ES-I3 (cell line): ENCODE data around the gene MAPK4.
"Not testable (repeated sequence)": the region's sequence is repeated elsewhere in the genome, so short reads cannot be mapped to it uniquely, and the experiment has no call there.

Experiments used
- H3K36me3 ChIP-seq: 2 replicates; pipeline ENCODE4 v1.6.1; 2013; ENCODE audit warnings: mild to moderate bottlenecking, low read length, control low read depth, moderate library complexity; ENCODE audit not compliant: insufficient read depth
- H3K4me1 ChIP-seq: 2 replicates; pipeline ENCODE4 v1.6.1; 2013; ENCODE audit warnings: mild to moderate bottlenecking, control low read depth, low read length; ENCODE audit not compliant: insufficient read depth
- H3K9ac ChIP-seq: 2 replicates; pipeline ENCODE4 v1.6.1; 2013; ENCODE audit warnings: low read depth, mild to moderate bottlenecking, low read length, moderate library complexity
- H3K9me3 ChIP-seq: 2 replicates; pipeline ENCODE4 v1.6.1; 2013; ENCODE audit warnings: mild to moderate bottlenecking, low read length, moderate library complexity; ENCODE audit not compliant: control insufficient read depth, insufficient read depth

Gene MAPK4

GRCh38 chr18:50749945-50750344 lies 190.1 kb downstream of the MAPK4 start:
- Histone ChIP-seq H3K4me1 (peaks cover 24% of the 10 kb centered on the region; the same call in 1 of the 2 replicates), H3K36me3 (no peaks in the 10 kb centered on the region), H3K9me3 (no peaks in the 10 kb centered on the region), H3K9ac (no peak overlapping the region)

DNA sequence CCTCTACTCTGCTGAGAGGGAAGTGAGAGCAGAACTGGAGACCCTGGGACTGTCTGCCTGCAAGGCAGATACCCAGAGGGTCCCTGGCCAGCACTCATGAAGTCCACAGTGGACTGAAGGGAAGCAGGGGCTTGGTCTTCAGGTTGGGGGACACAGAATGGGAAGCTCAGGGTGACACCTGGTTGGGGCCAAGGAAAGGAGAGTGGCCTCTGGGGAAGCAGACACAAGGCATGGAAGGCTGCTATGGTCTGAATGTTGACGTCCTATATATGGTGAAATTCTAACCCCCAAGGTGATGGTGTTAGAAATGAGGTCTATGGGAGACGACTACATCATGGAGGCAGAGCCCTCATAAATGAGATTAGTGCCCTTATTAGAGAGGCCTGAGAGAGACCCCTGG lies 190.7 kb downstream of the MAPK4 start:
- Histone ChIP-seq H3K9ac (no peak overlapping the region), H3K9me3 (no peaks in the 10 kb centered on the region), H3K4me1 (peaks cover 24% of the 10 kb centered on the region; the same call in 1 of the 2 replicates), H3K36me3 (no peaks in the 10 kb centered on the region)

- Histone ChIP-seq H3K9me3 (no peaks in the 10 kb centered on the region), H3K36me3 (no peaks in the 10 kb centered on the region), H3K9ac (no peak overlapping the region), H3K4me1 (peaks cover 24% of the 10 kb centered on the region; the same call in 1 of the 2 replicates)
These were observed 191.6 kb downstream of the MAPK4 start for GRCh38 chr18:50751490-50751889.

- H3K9ac ChIP-seq, result no peak overlapping the region
- no peaks in the 10 kb centered on the region for H3K9me3 ChIP-seq
- H3K4me1 ChIP-seq, result peaks cover 24% of the 10 kb centered on the region; the same call in 1 of the 2 replicates
- H3K36me3 ChIP-seq, result no peaks in the 10 kb centered on the region
These were observed 192.1 kb downstream of the MAPK4 start for GRCh38 chr18:50751947-50752346.

- peaks cover 17% of the 10 kb centered on the region; the same call in 1 of the 2 replicates for H3K4me1 ChIP-seq
- H3K9ac ChIP-seq, result no peak overlapping the region
- no peaks in the 10 kb centered on the region for H3K36me3 ChIP-seq
- H3K9me3 ChIP-seq, result no peaks in the 10 kb centered on the region
These were observed 193.4 kb downstream of the MAPK4 start for GRCh38 chr18:50753311-50753710.

DNA sequence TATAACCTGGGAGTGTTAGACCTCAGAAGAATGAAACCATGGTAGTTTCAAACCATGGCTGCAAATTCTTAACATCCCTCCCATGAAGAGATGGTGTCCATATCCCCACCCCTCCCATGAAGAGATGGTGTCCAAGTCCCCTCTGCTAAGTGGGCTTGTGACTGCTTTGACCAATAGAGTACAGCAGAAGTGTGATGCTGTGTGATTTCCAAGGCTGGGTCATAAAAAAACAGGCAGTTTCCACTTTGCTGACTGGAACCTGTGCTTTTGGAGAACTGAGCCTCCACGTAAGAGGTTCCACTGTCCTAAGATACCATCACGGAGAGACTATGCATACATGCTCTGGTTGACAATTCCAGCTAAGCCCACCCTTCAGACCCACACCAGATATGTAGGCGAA lies 194.4 kb downstream of the MAPK4 start:
- Histone ChIP-seq H3K9ac (no peak overlapping the region), H3K36me3 (no peaks in the 10 kb centered on the region), H3K4me1 (peaks cover 7% of the 10 kb centered on the region; the same call in 1 of the 2 replicates), H3K9me3 (no peaks in the 10 kb centered on the region)

- H3K9me3 ChIP-seq, result no peaks in the 10 kb centered on the region
- no peaks in the 10 kb centered on the region for H3K36me3 ChIP-seq
- H3K4me1 ChIP-seq, result no peaks in the 10 kb centered on the region
These were observed 197.5 kb downstream of the MAPK4 start for GRCh38 chr18:50757358-50757757.

DNA sequence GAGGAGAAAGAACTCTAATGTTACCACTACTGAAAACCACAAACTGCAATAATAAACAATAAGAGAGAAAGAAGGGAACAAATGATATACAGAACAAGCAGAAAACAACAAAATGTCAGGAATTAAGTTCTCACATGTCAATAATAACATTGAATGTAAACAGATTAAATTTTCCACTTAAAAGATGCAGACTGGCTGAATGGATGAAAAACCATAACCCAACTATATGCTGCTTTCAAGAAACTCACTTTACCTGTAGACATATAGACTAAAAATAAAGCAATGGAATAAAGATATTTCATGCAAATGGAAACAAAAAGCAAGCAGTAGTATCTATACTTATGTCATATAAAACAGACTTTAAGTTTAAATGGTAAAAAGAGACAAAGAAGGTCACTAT lies 209.6 kb downstream of the MAPK4 start:
- H3K9ac ChIP-seq, result no peak overlapping the region
- no peaks in the 10 kb centered on the region for H3K4me1 ChIP-seq
- H3K9me3 ChIP-seq, result no peaks in the 10 kb centered on the region; the same call in 1 of the 2 replicates
- H3K36me3 ChIP-seq, result no peaks in the 10 kb centered on the region

More at GRCh38 chr18:50757358-50757757, 197.5 kb downstream of the MAPK4 start:
- H3K9ac ChIP-seq, result no peak overlapping the region

DNA sequence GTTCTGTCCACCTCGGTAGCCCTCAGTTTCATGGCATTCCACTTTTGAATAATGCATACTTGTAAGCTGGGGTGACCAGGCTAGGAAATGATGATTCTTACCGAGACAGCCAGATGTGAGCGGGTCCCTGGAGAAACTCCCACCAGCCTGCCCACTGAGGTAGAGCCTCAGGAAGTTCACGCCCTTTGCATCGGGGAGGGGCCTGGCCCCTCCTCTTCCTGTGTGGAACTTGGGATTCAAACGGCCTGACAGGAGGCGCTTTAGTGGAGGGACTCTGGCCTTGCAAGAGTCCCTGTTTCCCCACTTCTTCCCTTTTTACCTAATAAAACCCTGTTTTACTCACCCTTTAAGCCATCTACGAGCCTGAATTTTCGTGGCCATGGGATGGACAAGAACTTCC lies 215.3 kb downstream of the MAPK4 start:
- H3K9ac ChIP-seq, result peak overlapping the region; percentile 36; the same call in 1 of the 2 replicates
- H3K4me1 ChIP-seq, result 0 out of 2 replicates have a peak, but pooled peaks cover 4% of the 10 kb centered on the region
- H3K9me3 ChIP-seq, result no peaks in the 10 kb centered on the region
- H3K36me3 ChIP-seq, result no peaks in the 10 kb centered on the region

GRCh38 chr18:50775726-50776125 lies 215.8 kb downstream of the MAPK4 start:
- H3K4me1 ChIP-seq, result 0 out of 2 replicates have a peak, but pooled peaks cover 4% of the 10 kb centered on the region
- peak overlapping the region; percentile 36; the same call in 1 of the 2 replicates for H3K9ac ChIP-seq
- no peaks in the 10 kb centered on the region for H3K36me3 ChIP-seq
- no peaks in the 10 kb centered on the region for H3K9me3 ChIP-seq

GRCh38 chr18:50776383-50776782 lies 216.5 kb downstream of the MAPK4 start:
- 0 out of 2 replicates have a peak, but pooled peaks cover 4% of the 10 kb centered on the region for H3K4me1 ChIP-seq
- no peaks in the 10 kb centered on the region for H3K36me3 ChIP-seq
- H3K9ac ChIP-seq, result peak overlapping the region; percentile 36; the same call in 1 of the 2 replicates
- H3K9me3 ChIP-seq, result no peaks in the 10 kb centered on the region

GRCh38 chr18:50779021-50779420 lies 219.1 kb downstream of the MAPK4 start:
- H3K9ac ChIP-seq, H3K4me1 ChIP-seq, H3K9me3 ChIP-seq, H3K36me3 ChIP-seq: not testable (repeated sequence)
